HG02610 (cell line): ENCODE measurements around the gene MRPL36.
"Not testable (repeated sequence)": the region's sequence is repeated elsewhere in the genome, so short reads cannot be mapped to it uniquely, and the experiment has no call there.

ENCODE experiments used
- ATAC-seq: cut with Tn5 transposase; IDR thresholded peaks from one replicate; pipeline ENCODE4 v1.9.1; 2021; ENCODE audit warnings: mild to moderate bottlenecking, moderate library complexity; ENCODE audit not compliant: unreplicated experiment

Gene MRPL36

DNA sequence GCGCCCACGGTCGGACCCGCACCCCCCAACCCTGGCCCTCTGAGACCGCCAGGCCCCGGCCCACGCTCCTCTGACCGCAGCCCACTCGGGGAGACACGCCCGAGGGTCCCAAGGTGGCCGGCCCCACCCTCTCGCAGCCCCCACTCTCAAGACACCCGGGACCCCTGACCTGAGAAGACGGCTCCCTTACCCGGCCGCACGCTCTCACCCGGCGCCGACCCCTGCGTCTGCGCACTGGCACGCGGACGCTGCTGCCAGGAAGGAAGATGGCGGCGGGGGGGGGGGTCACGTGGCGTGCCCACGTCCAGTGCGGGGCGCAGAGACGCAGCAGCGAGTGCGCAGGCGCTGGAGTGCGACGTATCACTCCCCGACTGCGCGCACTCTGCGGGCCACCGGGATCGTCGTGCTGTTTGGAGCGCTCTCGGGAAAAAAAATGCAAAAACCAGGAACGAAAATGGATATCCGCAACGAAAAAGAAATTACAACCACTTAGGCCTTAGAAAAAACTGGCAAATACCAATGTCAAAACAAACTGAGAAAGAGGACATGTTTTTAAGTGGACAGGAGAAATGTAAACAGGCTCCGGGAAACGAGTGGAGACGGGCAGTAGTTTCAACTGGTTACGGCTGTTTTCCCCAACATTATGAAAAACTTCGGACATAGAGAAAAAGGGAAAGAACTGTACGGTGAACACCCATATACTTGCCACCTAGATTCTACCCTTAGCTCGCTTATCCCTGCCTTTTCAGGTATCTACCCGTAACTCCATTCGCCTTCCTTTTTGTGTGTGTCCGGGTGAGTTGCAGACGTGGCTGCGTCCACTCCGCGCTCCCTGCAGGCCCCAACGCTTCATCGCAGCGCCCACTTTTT, at the start of gene MRPL36:
Gene MRPL36 (minus strand): TSS at position 236 of the 870 bp plus-strand sequence. CDS start 902 bp downstream, outside the sequence.
- ATAC-seq, result peak; percentile 40

DNA sequence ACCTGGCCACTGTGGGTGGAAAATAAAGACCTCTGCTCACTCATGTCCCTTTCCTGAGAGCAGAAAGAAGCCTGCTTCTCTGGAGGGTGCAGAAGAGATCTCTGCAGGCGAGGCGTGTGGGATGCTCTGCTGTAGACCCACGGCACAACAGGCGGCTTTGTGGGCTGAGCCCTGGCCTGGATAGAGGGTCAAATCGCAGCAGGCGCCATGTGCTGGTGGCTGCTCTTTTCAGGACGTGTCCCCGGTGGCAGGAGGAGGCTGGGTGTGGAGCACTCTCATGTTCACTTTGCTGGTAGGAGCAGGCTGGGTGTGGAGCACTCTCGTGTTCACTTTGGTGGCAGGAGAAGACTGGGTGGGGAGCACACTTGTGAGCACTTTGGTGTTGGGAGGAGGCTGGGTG, 48.0 kb upstream of the MRPL36 start:
- no peak for ATAC-seq

DNA sequence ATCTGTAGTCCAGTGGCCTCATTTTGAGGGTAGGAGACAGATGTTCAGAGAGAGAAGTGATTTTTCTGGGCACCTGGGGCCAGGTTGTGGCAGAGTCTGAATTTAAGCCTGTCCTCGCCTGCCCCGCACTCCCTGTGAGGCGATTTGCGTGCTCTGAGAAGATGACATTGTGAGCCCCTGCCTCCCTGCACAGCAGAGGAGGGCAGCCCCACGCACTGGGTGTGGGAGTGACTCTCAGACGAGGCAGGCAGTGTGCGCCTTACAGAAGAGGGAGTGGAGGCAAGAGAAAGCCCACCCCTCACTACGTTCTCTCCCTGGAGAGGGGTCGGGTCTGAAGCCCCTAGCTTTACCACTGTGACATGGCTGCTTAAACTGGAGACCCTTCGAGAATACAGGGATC, 47.4 kb upstream of the MRPL36 start:
- no peak for ATAC-seq

DNA sequence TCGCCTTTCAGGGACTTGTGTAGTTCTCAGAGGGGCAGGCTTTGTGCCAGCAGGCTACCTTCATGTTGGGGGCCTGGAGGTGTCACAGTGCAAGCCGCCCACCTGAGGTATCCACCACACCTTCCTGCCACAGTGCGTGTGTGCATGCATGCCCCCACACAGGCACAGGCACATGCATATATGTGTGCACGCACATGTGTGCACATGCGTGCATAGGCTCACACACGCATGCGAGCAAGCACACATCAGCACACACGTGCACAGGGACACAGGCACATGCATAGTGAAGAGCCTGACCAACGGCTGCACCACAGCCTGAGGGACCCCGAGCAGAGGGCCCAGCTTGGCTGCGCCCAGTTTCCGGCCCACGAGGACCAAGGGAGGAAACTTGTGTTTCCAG, 46.9 kb upstream of the MRPL36 start:
- ATAC-seq, result no peak

DNA sequence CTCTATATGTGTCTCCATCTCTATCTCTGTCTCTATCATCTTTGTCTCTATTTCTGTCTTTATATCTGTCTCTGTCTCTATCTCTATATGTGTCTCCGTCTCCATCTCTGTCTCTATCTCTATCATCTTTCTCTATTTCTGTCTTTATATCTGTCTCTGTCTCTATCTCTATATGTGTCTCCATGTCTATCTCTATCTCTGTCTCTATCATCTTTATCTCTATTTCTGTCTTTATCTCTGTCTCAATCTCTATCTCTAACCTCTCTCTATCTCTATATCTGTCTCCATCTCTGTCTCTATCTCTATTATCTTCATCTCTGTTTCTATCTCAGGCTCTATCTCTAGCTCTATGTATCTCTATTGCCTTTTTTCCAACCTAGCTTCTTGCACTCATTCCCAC, 46.1 kb upstream of the MRPL36 start:
- ATAC-seq, result no peak

DNA sequence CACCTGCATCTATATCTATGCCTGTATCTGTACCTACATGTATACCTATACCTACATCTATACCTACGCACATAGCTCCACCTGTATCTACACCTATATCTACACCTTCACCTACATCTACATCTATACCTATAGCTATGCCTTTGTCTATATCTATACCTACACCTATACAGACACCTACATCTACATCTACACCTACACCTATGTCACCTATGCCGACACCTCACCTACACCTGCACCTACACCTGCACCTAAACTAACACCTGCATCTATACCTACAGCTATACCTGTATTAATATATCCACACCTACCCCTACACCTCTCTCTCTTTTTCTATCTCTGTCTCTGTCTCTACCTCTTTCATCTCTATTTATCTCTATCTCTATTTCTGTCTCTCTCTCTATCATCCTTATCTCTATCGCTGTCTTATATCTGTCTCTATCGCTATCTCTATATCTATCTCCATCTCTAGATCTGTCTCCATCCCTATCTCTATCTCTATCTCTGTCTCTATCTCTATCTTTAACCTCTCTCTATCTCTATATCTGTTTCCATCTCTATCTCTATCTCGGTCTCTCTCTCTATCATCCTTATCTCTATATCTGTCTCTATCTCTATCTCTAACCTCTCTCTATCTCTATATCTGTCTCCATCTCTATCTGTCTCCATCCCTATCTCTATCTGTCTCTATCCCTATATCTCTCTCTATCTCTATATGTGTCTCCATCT, 45.2 kb upstream of the MRPL36 start:
- no peak for ATAC-seq

DNA sequence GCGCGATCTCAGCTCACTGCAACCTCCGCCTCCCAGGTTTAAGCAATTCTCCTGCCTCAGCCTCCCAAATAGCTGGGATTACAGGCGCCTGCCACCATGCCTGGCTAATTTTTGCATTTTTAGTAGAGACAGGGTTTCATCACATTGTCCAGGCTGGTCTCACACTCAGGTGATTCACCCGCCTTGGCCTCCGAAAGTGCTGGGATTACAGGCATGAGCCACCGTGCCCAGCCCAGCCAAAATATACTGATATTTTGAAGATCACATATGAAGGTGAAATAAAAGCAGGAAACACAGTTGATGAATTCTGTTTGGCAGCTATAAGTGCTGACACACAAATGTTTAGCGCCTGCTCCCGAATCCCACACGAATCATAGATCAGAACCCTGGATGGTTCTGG, 44.1 kb upstream of the MRPL36 start:
- not testable (repeated sequence) for ATAC-seq

DNA sequence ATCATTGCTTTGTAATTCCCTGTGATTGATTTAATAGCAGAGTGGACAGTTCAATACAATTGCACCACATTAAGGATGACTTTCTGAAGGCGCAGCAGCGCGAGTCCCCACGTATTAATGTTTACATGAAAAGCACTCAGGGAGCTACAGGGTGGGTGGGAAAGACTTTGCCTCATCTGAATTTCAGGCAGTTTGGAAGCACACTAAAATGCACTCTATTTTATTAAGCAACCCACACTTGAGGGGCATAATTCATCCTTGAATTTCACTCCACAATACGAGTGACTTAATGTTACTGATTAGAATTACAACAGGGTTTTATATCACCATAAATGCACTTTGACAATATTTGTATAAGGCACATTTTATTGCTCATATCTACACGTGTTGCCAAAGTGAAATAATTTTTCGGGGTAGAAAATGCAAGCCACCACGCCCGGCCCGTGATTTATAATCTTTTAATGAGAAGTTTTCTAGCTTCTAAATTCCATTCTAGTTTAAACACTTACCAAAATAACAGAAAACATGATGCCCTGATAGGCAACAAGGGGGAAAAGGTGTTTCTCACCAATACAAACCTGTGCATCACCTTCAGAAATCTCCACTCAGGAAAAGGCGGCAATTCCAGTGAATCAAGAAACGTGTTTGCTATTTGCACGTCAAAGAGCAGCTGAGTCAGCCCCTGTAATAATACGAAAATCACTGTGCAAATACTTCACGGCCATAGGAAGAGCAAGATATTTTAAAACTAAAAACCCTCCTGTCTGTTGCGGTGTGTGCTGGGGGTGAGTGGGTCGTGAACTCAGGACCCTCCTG, 42.6 kb upstream of the MRPL36 start:
- ATAC-seq, result no peak

DNA sequence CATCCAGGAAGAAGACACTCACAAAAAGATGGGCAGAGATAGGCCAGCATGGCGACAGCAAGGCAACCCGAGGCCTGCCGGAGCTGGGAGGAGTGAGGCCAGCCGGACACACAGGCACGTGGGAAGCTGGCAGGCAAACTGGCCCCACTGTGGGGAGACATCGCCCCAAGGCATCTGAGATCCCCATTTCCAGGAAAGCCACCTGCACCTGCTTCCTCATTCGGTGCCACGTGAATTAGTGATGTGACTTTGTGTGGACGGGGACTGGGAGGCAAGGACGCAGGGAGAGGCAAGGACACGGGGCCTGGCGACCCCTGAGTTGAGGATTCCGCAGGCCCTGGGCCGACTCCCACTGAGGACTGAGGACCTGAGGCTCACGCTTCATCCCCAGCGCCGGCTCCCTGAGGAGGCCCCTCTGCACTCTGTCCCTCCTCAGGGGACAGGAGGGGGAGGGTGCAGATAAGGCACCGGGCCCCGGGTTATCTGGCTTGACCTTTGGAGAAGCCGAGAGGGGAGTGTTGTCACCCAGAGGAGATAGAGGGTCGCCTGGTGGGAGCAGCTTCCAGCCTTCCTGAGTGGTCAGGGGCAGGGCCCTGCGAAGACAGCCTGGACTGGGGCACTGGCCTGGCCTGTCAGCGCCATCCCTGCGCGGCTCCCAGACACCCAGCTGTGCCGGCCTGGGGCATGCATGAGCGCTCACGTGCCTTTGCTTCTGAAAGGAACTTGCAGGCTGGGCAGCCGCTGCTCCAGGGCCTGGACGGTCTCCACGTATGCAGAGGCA, 41.3 kb upstream of the MRPL36 start:
- no peak for ATAC-seq

DNA sequence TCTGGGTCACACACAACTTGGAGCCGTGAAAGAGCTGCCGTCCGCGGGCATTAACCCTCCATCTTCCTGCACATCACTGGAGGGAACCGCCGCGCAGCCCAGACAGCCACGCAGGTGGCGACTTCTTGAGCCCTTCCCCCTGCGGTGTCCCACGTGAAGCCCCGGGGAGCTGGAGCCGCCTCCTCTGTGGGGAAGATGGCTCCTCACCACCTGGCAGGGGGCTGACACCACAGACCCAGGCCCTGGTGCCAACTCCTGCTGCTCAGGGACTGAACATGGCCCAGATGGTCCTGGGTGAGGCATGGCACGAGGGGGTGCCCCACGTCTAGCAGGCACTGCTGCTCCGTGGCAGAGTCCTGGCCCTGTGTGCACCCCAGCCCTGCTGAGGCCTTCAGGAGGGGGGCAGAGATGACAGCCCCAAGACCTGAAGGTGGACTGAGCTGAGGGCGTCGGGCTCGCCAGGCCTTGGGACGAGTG, 40.5 kb upstream of the MRPL36 start:
- no peak for ATAC-seq

DNA sequence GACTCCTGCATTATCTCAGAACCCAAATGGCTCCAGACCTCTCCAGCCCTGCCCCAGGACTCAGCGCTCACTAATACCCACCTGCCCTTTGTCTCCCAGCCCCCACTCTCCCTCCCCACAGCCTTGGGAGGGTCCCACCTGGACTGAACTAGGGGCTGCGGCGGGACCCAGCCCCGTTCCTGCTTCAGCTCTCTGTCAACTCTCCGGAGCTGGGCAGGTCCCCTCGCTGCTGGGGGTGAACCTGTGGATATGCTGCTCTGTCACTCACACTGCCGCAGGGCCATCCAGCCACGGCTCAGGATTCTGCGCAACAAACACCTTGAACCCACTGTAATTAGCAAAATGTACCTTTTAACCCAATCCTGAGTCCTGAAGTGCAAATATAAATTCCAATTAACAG, 38.4 kb upstream of the MRPL36 start:
- ATAC-seq, result no peak

DNA sequence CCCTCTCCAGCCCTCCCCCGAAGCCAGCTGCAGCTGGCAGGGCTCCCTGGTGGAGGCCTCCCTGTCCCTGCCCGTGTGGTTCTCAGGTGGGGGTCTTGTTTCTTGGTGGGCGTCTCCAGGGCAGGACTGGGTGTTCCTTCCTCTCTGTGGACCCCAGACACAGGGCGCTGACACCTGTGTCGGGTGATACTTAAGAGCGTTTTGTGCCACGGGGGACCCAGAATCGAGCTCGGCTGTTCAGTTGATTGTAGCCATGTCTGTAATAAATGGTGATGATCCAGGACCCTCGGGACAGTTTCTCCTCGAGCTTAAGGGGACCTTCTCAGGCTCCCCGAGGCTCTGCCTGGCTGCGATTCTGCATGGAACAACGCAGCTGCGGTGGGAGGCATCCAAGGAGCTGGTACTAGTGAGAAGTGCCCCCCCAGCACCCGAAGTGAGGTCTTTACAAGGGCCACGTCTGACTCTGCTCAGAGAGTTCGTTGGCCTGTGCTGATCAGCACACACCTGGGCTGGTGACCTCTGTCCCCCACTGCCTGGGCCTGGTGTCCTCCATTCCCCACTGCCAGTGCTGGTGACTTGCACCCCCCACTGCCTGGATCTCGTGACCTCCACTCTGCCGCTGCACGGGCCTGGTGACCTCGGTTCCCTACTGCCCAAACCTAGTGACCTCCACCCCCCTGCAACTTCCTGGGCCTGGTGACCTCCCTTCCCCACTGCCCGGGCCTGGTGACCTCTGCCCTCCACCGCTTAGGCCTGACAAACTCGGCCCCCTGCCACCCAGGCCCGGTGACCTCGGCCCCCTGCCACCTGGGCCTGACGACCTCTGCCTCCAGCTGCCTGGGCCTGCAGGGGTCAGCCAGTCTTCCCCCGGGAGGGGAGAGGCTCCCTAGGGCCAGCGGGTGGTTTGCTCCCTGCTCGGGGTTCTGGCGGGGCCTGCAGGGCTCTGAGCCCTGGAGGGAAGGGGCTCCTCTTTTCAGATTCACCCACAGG, 37.5 kb upstream of the MRPL36 start:
- no peak for ATAC-seq

DNA sequence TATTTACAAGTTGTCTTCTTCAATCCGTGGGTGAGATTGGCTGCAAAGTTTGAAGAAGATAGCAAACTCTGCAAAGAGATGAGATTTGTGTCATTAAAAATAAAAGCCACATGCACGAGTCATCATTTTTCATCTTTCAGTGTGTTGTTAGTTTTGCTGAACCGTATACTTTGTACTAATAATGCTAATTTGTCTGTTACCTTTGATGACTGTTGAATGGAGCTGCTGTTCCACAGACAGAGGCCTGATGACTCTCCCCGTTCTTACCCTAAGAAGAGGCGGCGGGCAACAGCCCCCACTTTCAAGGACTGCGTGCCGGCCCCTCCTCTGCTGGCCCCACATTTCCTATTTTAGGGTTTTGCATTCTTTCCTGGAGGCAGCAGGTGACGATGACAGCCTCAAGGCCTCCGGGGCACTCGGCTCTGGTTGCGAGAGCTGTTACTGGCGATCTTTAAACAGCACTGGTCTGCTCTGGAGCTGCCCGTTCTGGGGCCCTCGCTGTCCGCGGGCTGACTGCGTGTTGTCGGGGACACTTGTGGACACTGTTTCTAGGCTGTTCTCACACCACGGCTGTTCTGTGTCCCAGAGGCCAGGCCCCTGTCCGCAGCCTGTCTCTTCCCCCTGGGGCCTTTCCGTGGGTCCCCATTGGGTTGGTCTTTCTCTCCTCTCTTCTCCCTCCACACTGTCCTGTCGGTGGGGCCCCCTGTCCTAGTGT, 36.7 kb upstream of the MRPL36 start:
- ATAC-seq, result no peak

DNA sequence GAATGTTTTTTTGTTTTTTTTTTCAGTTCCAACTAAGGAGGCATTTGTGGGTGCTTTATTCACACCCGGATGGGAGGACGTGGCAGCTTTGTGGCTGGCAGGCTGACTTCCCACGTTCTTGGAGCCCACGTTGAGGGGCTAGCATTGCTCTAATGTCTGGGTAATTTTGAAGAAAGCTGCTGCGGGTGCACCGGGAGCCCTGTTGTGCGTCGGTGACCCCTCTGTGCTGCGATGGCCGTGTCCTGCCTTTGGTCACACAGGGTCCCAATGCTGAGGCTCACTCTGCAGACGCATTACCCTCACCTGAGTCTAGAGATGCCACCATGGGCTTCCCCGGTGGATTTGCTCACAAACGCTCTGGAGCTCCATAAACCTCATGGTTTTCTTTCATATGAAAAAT, 35.8 kb upstream of the MRPL36 start:
- ATAC-seq, result no peak

DNA sequence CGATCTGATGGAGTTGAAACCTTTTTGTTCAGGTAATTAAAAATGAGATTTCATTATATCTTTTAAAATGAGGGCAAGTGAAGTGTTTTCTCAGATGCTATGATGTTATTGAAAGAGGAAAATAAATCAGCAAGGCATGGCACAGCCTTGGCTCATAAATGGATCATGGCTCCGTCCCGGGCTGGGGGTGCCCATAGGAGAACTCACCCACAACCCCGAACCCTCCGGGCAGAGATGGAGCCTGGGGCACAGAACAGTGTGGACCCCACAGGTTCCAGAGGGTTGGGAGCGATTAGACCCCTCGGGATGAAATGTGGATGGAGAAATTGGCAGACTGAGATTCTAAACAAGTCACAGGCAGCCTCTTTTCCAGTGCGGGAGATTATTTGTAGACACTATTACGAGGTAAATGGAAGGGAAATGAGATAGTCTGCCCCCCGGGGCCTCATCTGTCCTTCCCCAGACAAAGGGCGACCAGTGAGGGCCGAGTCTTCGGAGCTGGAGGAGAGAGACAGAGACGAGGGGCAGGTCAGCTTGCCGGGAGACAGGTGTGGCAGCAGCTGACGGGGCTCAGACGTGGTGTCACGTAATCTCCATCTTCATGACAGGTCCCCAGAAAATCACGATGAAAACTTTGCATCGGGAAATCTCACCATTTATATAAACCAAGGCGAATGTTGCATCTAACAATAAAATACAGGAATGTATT, 35.2 kb upstream of the MRPL36 start:
- ATAC-seq, result no peak

DNA sequence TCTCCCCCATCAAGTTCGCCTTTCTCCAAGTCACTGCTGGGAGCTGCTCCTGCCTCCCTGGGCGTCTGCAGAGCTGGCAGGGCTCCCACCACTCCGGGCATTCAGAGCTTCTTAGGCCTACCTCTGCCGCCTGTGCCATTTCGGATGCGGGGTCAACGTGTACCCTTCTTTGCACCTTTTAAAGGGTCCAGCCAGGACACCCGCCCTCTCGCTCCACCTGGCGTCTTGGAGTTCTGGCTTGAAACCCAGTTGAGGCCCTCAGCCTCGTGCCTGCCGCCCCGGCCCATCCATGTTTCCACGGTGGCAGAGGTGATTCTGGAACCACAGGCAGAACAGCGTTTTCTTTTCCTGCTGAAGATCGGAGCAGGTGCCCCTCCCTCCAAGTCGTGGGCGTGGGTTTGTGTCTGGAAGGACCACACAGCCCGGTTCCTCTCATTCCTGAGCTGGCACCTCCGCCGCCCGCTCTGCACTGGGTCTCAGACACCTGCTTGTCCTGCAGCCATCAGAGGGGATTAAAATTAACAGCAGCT, 34.5 kb upstream of the MRPL36 start:
- ATAC-seq, result no peak

DNA sequence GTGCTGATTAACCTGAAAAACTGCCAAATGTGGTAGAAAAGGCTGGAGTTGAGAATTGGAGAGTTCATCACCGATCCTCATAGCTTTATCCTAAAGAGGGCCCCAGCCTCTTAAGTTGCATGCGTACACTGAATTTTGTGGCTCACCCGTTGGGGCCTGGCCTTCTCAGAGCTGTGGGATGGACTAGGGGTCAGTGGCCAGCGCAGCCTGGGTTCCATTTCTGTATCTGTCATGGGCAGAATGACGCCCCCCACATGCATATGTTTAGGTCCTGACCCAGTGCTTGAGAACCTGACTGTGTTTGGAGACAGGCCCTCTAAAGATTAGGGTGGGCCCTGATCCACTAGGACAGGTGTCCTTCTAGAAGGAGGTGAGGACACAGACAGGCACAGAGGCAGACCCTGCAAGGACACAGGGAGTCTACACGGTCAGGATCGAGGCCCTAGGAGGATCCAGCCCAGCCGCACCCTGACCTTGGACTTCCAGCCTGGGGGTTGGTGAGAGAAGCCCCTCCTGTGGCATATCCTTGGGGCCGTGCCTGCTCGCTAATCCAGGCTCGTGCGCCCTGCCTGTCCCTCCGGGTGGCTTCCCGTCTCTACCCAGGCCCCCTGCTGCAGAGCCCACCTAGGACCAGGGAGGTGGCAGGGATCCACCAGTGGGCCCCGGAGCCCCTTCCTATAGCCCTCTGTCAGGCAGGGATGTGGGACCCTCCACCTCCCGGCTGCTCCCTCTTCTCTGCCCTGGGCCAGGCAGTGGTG, 33.8 kb upstream of the MRPL36 start:
- no peak for ATAC-seq
